Testis (tissue), 2 donors: ENCODE results near the gene NUP93.
"Not testable (repeated sequence)": the region's sequence is repeated elsewhere in the genome, so short reads cannot be mapped to it uniquely, and the experiment has no call there.

Experiments used
- POLR2A ChIP-seq: fragments of 450-650 bp; IDR thresholded peaks from one replicate; pipeline ENCODE4 v1.6.1; 2017; ENCODE audit warnings: antibody characterized with exemption, mild to moderate bottlenecking, moderate library complexity
- TF ChIP-seq, protein P1 (sequence below), 3 experiments: fragments of 450-650 bp in 2 of 3; fragments of 200-600 bp in 1 of 3; sonication (generic) in 1 of 3; IDR thresholded peaks; one replicate each; pipeline ENCODE4 v1.5.1; 2016 to 2019; ENCODE audit warnings: antibody characterized with exemption in 3 of 3, mild to moderate bottlenecking in 2 of 3, moderate library complexity in 1 of 3

GRCh38 chr16:56797038-56797437 is 67.1 kb downstream of the NUP93 start:
- TF ChIP-seq, protein P1, sequence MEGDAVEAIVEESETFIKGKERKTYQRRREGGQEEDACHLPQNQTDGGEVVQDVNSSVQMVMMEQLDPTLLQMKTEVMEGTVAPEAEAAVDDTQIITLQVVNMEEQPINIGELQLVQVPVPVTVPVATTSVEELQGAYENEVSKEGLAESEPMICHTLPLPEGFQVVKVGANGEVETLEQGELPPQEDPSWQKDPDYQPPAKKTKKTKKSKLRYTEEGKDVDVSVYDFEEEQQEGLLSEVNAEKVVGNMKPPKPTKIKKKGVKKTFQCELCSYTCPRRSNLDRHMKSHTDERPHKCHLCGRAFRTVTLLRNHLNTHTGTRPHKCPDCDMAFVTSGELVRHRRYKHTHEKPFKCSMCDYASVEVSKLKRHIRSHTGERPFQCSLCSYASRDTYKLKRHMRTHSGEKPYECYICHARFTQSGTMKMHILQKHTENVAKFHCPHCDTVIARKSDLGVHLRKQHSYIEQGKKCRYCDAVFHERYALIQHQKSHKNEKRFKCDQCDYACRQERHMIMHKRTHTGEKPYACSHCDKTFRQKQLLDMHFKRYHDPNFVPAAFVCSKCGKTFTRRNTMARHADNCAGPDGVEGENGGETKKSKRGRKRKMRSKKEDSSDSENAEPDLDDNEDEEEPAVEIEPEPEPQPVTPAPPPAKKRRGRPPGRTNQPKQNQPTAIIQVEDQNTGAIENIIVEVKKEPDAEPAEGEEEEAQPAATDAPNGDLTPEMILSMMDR (IDR thresholded peaks at IDR 0.05): not testable (repeated sequence)
- TF ChIP-seq POLR2A: not testable (repeated sequence)
